ENCODE results near the gene GPR25. TPM values are rescaled to one million over a fixed set of nuclear protein-coding genes. Genes with fewer than 3 reads are reported as not detected.

Gene GPR25
- total RNA-seq, 1 donor from 2014 or later: 1.6 TPM

DNA sequence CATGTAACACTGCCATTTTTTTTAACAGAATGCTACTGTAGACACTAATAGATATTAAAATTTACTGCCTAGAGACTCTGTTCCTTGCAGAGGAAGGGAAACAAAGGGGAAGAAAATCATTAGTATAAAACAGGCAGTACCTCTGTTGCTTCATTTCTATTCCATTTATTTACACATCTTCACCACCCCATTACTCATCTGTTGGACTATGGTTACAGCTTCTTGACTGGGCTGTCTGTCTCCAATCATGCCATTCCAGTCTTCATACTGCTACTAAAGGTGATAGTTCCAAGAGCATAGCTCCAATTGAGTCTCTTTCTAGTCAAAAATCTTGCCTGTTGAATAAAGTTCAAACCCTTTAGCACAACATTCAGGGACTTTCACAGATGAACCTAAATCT, 22.2 kb upstream of the GPR25 start:
- no peaks in the 10 kb centered on the region for H3K27me3 Mint-ChIP-seq
- ChIA-PET CTCF (interaction anchor here (0.7 kb wide), 1 partner anchor 13 kb away, joined by 3 read pairs; no protein-coding TSS in a partner anchor), POLR2A (no interaction called here)
- intact Hi-C loops (cut with micrococcal nuclease): no loop called here
- DNase-seq (no peak), ATAC-seq (ENCODE audit: low read depth) (no peak)
- H3K27ac Mint-ChIP-seq: no peak overlapping the region
- TF ChIP-seq, protein P1, sequence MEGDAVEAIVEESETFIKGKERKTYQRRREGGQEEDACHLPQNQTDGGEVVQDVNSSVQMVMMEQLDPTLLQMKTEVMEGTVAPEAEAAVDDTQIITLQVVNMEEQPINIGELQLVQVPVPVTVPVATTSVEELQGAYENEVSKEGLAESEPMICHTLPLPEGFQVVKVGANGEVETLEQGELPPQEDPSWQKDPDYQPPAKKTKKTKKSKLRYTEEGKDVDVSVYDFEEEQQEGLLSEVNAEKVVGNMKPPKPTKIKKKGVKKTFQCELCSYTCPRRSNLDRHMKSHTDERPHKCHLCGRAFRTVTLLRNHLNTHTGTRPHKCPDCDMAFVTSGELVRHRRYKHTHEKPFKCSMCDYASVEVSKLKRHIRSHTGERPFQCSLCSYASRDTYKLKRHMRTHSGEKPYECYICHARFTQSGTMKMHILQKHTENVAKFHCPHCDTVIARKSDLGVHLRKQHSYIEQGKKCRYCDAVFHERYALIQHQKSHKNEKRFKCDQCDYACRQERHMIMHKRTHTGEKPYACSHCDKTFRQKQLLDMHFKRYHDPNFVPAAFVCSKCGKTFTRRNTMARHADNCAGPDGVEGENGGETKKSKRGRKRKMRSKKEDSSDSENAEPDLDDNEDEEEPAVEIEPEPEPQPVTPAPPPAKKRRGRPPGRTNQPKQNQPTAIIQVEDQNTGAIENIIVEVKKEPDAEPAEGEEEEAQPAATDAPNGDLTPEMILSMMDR (IDR thresholded peaks at IDR 0.05): no peak
- H3K36me3 Mint-ChIP-seq (ENCODE audit: low read depth): no peaks in the 10 kb centered on the region
- no peaks in the 10 kb centered on the region for H3K9me3 Mint-ChIP-seq
- H3K4me1 Mint-ChIP-seq: no peaks in the 10 kb centered on the region
- no peak overlapping the region for H3K4me3 Mint-ChIP-seq

DNA sequence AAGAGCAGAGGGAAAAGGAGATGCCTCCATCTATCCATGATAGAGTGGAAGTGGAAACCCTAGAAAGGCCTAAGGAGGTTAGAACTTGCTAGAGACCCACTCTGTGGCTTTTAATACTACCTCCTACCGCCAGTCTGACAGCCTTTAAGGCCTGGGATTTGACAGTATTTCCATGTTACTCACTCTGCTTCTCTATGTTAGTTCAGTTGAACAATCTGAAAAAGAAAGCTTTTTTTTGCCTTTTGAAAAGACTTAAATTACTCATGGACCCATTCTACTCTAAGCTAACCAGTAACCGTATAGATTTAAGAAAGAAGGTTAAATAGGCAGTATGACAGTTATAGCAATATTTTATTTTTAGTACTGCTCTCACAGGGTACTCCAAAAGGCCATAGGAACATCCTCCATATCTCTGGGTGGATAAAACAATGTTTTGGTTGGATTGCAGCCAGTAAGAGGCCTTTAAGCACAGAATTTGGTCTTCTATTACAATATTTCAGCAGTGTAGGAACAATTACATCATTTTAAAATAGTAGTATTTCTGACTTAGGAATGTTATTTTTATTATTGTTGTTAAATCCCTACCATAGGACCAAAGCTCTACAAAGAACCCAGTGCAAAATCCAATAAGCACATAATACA, 15.9 kb upstream of the GPR25 start:
- no peaks in the 10 kb centered on the region for H3K36me3 Mint-ChIP-seq (ENCODE audit: low read depth)
- H3K9me3 Mint-ChIP-seq: no peaks in the 10 kb centered on the region
- TF ChIP-seq, protein P1 (IDR thresholded peaks at IDR 0.05): no peak
- no peak overlapping the region for H3K27ac Mint-ChIP-seq
- ChIA-PET CTCF (interaction anchor here (1.5 kb wide), 1 partner anchor 9 kb away, joined by 3 read pairs; no protein-coding TSS in a partner anchor), POLR2A (no interaction called here)
- no peak overlapping the region for H3K4me3 Mint-ChIP-seq
- intact Hi-C loops (cut with micrococcal nuclease): no loop called here
- H3K4me1 Mint-ChIP-seq: peaks cover under 1% of the 10 kb centered on the region
- H3K27me3 Mint-ChIP-seq: no peaks in the 10 kb centered on the region
- DNase-seq (no peak), ATAC-seq (ENCODE audit: low read depth) (no peak)

DNA sequence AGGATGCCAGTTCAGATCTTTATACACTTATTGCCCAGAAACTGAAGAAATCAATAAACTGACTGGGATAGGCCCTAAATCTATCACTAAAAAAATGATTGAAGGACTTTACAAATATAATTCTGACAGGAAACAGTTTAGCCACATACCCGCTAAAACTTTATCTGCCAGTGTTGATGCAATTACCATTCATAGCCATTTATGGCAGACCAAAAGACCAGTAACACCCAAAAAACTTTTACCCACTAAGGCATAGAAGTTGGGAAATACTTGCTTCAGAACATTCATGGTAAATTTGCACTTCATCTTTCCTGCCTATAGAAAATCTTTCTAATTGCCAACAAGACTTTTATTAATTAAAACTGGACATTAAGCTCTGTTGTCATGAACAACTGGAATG, 15.0 kb upstream of the GPR25 start:
- CTCF ChIA-PET: interaction anchor here (1.5 kb wide), 1 partner anchor 8 kb away, joined by 3 read pairs; no protein-coding TSS in a partner anchor
- no peaks in the 10 kb centered on the region for H3K36me3 Mint-ChIP-seq (ENCODE audit: low read depth)
- intact Hi-C loops (cut with micrococcal nuclease): no loop called here
- no peak overlapping the region for H3K4me3 Mint-ChIP-seq
- DNase-seq (no peak), ATAC-seq (ENCODE audit: low read depth) (no peak)
- no peak overlapping the region for H3K27ac Mint-ChIP-seq
- H3K9me3 Mint-ChIP-seq: no peaks in the 10 kb centered on the region
- peaks cover 3% of the 10 kb centered on the region for H3K27me3 Mint-ChIP-seq
- peaks cover 10% of the 10 kb centered on the region for H3K4me1 Mint-ChIP-seq
- TF ChIP-seq, protein P1 (IDR thresholded peaks at IDR 0.05): no peak
- POLR2A ChIA-PET: no interaction called here

DNA sequence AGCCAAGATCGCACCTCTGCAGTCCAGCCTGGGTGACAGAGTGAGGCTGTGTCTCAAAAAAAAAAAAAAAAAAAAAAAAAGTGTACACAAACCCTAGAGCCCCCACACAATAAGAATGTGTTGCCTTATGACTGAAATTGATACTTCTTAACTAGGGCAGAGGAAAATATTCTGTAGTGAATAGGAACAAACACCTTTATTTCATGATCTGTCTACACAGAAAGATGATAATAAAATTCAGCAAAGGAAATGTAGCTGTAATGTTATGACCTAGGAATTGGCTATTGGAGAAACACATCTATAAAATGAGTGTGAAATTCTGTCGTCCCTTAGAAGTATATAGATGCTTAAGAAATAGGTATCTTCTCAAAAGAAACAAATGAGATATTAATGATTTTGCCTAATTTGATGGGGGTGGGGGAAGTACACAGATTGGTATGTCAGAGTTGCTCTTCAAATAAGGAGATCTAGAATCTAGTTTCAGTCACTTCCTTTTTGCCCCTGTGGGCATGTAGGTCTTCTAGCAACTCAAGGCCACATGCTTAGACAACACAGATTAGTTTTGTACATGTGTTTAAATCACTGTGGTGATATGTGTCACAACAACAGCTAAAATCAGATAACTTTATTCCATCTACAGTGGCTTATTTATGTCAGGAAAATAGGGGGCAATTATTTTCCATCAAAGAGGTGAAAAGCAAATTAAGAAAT, 10.7 kb upstream of the GPR25 start:
- CTCF ChIA-PET: interaction anchor here (1.0 kb wide), 1 partner anchor 117 kb away, joined by 3 read pairs; no protein-coding TSS in a partner anchor
- POLR2A ChIA-PET: interaction anchor here (0.7 kb wide), 2 partner anchors 16 to 155 kb away, joined by 9 read pairs; no protein-coding TSS in a partner anchor
- H3K4me1 Mint-ChIP-seq: peaks cover 35% of the 10 kb centered on the region
- H3K27me3 Mint-ChIP-seq: peaks cover 3% of the 10 kb centered on the region
- no peak for DNase-seq
- H3K36me3 Mint-ChIP-seq (ENCODE audit: low read depth): no peaks in the 10 kb centered on the region
- TF ChIP-seq, protein P1 (IDR thresholded peaks at IDR 0.05): no peak
- intact Hi-C loops (cut with micrococcal nuclease): no loop called here
- peak overlapping the region; percentile 57 for H3K27ac Mint-ChIP-seq
- peak; percentile 38 for ATAC-seq (ENCODE audit: low read depth)
- no peak overlapping the region for H3K4me3 Mint-ChIP-seq
- no peaks in the 10 kb centered on the region for H3K9me3 Mint-ChIP-seq

DNA sequence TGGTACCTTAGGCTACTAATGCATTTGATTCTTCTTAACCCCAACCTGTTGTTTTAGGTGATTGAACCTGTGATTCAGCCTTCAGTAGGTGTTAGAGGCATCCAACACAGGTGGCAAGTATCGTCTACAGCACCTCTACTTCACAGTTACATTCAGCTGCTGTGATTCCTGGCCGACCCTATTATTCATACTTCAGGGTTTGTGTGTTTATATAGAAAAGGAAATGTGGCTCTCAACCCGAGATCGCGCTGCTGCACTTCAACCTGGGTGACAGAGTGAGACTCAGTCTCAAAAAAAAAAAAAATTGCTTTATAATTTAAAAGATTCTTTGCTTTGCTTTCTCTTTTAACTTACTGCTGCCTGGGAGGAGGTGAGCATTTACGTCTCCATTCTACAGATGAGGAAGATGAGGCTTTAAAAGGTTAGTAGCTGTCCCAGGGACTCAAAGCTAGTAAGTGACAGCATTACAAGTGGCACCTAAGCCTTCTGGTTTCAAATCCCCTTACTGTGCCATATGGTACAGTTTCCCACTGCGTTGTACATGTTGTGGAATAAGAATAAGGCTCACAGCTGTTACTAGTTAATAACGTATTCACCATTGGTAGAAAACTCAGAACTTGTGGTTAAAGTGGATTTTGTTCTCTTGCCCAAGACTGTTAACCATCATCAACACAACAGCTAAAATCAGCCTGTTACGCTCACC, 9.9 kb upstream of the GPR25 start:
- intact Hi-C loops (cut with micrococcal nuclease): no loop called here
- ChIA-PET POLR2A (no interaction called here), CTCF (interaction anchor here (0.8 to 1.0 kb wide), 2 partner anchors 117 to 241 kb away, joined by 3 read pairs; no protein-coding TSS in a partner anchor)
- peak overlapping the region; percentile 29 for H3K4me3 Mint-ChIP-seq
- TF ChIP-seq, protein P1 (IDR thresholded peaks at IDR 0.05): no peak
- peaks cover 41% of the 10 kb centered on the region for H3K4me1 Mint-ChIP-seq
- peaks cover 3% of the 10 kb centered on the region for H3K27me3 Mint-ChIP-seq
- no peak for DNase-seq
- no peaks in the 10 kb centered on the region for H3K36me3 Mint-ChIP-seq (ENCODE audit: low read depth)
- peak overlapping the region; percentile 57 for H3K27ac Mint-ChIP-seq
- no peaks in the 10 kb centered on the region for H3K9me3 Mint-ChIP-seq
- ATAC-seq (ENCODE audit: low read depth): peak; percentile 18

Measured in activated B cell treated with CpG ODN at 0.5 μM for 24 hours (primary cell).